ENCODE measurements around the gene RIMS1.

- no peak for TF ChIP-seq RARB (CRISPR knock-in tag; IDR thresholded peaks at IDR 0.05)
- no peak for TF ChIP-seq PPARA (CRISPR knock-in tag; IDR thresholded peaks at IDR 0.05; ENCODE audit: borderline replicate concordance)
- no peak for TF ChIP-seq ZC3H10 (CRISPR knock-in tag; IDR thresholded peaks at IDR 0.05)
- TF ChIP-seq ZFP30 (CRISPR knock-in tag; IDR thresholded peaks at IDR 0.05): no peak
These were observed 47.5 kb downstream of the RIMS1 start for GRCh38 chr6:71933881-71934280.
